Endothelial cell of umbilical vein (primary cell): ENCODE measurements around the gene PADI1. TPM values are rescaled to one million over a fixed set of nuclear protein-coding genes. Genes with fewer than 3 reads are reported as not detected.

Experiments used
- BruUV-seq: library from RNA; stranded (reverse); fragments of 400-500 nt; replicated peaks from 2 replicates; lab custom pipeline; 2021; lab: Mats Ljungman, UMichigan
- CTCF ChIA-PET: fragments of 300-600, 350-600 bp; sonication (Branson Sonifier 250); formaldehyde crosslinking; loops from one replicate; lab custom pipeline; 2021; ENCODE audit warnings: antibody characterized with exemption, inconsistent platforms; lab: Charles Lee
- POLR2A ChIA-PET: fragments of 300-600, 350-600 bp; sonication (Branson Sonifier 250); formaldehyde crosslinking; loops from one replicate; lab custom pipeline; 2021; ENCODE audit warnings: antibody characterized with exemption, inconsistent platforms; lab: Charles Lee
- DNase-seq: peaks from one replicate; pipeline ENCODE4 v3.0.0-alpha.2; 2011; ENCODE audit warnings: low read depth, low spot score
- FAIRE-seq: peaks from 2 replicates; lab custom pipeline; 2011; peaks lifted over from hg19 to GRCh38; lab: Jason Lieb, UNC
- H2AFZ ChIP-seq: 2 replicates; pipeline ENCODE4 v1.6.0; 2012; ENCODE audit warnings: low read depth, low read length, control low read depth, inconsistent platforms
- H3K27ac ChIP-seq: 2 replicates; pipeline ENCODE4 v1.5.1; 2011; ENCODE audit warnings: low read depth, mild to moderate bottlenecking, control low read depth, low read length, moderate library complexity; ENCODE audit not compliant: insufficient read depth
- H3K27me3 ChIP-seq, 2 experiments: 2 replicates each; pipeline versions ENCODE4 v1.6.0 to v1.6.1; 2011; ENCODE audit warnings: low read length in 2 of 2, mixed read lengths in 1 of 2; ENCODE audit not compliant: control insufficient read depth in 2 of 2, insufficient read depth in 2 of 2
- H3K36me3 ChIP-seq, 2 experiments: 2 replicates in 1 of 2; 3 replicates in 1 of 2; pipeline ENCODE4 v1.5.1; 2011; ENCODE audit warnings: low read length in 2 of 2, mild to moderate bottlenecking in 1 of 2, moderate library complexity in 1 of 2; ENCODE audit not compliant: control insufficient read depth in 2 of 2, insufficient read depth in 2 of 2; ENCODE audit errors: extremely low read depth in 1 of 2
- H3K4me1 ChIP-seq: 3 replicates; pipeline ENCODE4 v1.5.1; 2011; ENCODE audit warnings: mild to moderate bottlenecking, low read length; ENCODE audit not compliant: control insufficient read depth, insufficient read depth; ENCODE audit errors: extremely low read depth
- H3K4me2 ChIP-seq: 2 replicates; pipeline ENCODE4 v1.6.1; 2011; ENCODE audit warnings: low read length, control low read depth, mixed read lengths; ENCODE audit not compliant: insufficient read depth
- H3K4me3 ChIP-seq, 3 experiments: fragments of 200-600 bp in 1 of 3; sonication (generic), shearing (Covaris generic) in 1 of 3; replicated peaks in 1 of 3; 2 replicates each; pipeline ENCODE4 v1.5.1; 2011 to 2016; ENCODE audit warnings: control low read depth in 3 of 3, low read length in 3 of 3, mild to moderate bottlenecking in 2 of 3, inconsistent platforms in 1 of 3, low read depth in 1 of 3, moderate library complexity in 1 of 3; ENCODE audit not compliant: insufficient read depth in 1 of 3
- H3K79me2 ChIP-seq: 2 replicates; pipeline ENCODE4 v1.6.0; 2012; ENCODE audit warnings: low read length, inconsistent platforms; ENCODE audit not compliant: control insufficient read depth, insufficient read depth
- H3K9ac ChIP-seq: replicated peaks from 2 replicates; pipeline ENCODE3; 2011; ENCODE audit warnings: low read length, control low read depth; ENCODE audit not compliant: insufficient read depth; ENCODE audit errors: extremely low read depth
- H3K9me1 ChIP-seq: replicated peaks from 3 replicates; pipeline ENCODE4 v1.6.0; 2011; ENCODE audit warnings: mild to moderate bottlenecking, low read length; ENCODE audit not compliant: control insufficient read depth, insufficient read depth; ENCODE audit errors: extremely low read depth
- H3K9me3 ChIP-seq: replicated peaks from 2 replicates; pipeline ENCODE4 v1.5.1; 2012; ENCODE audit warnings: low read length, inconsistent platforms; ENCODE audit not compliant: control insufficient read depth, insufficient read depth
- H4K20me1 ChIP-seq: replicated peaks from 2 replicates; pipeline ENCODE3; 2011; ENCODE audit warnings: mild to moderate bottlenecking, low read length; ENCODE audit not compliant: control insufficient read depth, insufficient read depth; ENCODE audit errors: extremely low read depth
- CTCF ChIP-seq, 2 donors: IDR thresholded peaks; 1 replicate in 1 of 2; 2 replicates in 1 of 2; pipeline ENCODE4 v1.5.1; 2011; ENCODE audit warnings: low read length in 2 of 2, mild to moderate bottlenecking in 2 of 2, moderate library complexity in 2 of 2, control low read depth in 1 of 2, inconsistent platforms in 1 of 2, low read depth in 1 of 2; ENCODE audit not compliant: insufficient read depth in 1 of 2; ENCODE audit errors: extremely low read depth in 1 of 2
- EZH2 ChIP-seq: IDR thresholded peaks from 2 replicates; pipeline ENCODE4 v1.6.1; 2012; ENCODE audit warnings: borderline replicate concordance, low read depth, mild to moderate bottlenecking, moderate library complexity, low read length, inconsistent platforms; ENCODE audit not compliant: severe bottlenecking
- FOS ChIP-seq: IDR thresholded peaks from 2 replicates; pipeline ENCODE4 v1.6.1; 2011; ENCODE audit warnings: mild to moderate bottlenecking, low read length, moderate library complexity, borderline replicate concordance; ENCODE audit not compliant: insufficient read depth
- GATA2 ChIP-seq: IDR thresholded peaks from 2 replicates; pipeline ENCODE4 v1.7.0; 2011; ENCODE audit warnings: low read depth, mild to moderate bottlenecking, moderate library complexity, mixed read lengths, low read length; ENCODE audit not compliant: insufficient read length, insufficient read depth
- JUN ChIP-seq: IDR thresholded peaks from 2 replicates; pipeline ENCODE4 v1.6.1; 2011; ENCODE audit warnings: borderline replicate concordance, low read depth; ENCODE audit not compliant: insufficient read length, insufficient read depth
- MAX ChIP-seq: IDR thresholded peaks from 2 replicates; pipeline ENCODE4 v1.6.1; 2011; ENCODE audit not compliant: insufficient read depth, insufficient read length
- MYC ChIP-seq: IDR thresholded peaks from one replicate; pipeline ENCODE4 v1.6.1; 2011; ENCODE audit warnings: mild to moderate bottlenecking, low read depth, low read length
- POLR2A ChIP-seq: IDR thresholded peaks from 2 replicates; pipeline ENCODE4 v1.6.1; 2012; ENCODE audit warnings: low read depth, mild to moderate bottlenecking, control low read depth, low read length
- POLR2AphosphoS5 ChIP-seq: IDR thresholded peaks from 2 replicates; pipeline ENCODE4 v1.6.1; 2012; ENCODE audit warnings: low read depth, mild to moderate bottlenecking, control low read depth, low read length, moderate library complexity; ENCODE audit not compliant: insufficient read depth
- dilution Hi-C: fragments of 300-500 bp; cut with MboI; formaldehyde crosslinking; loops from one replicate; pipeline ENCODE4 v1.15.0; 2019; ENCODE audit warnings: low sequenced_read_pairs; ENCODE audit not compliant: extremely low pct_ligation_motif_present
- intact Hi-C: fragments of 100-400 bp; cut with micrococcal nuclease; formaldehyde crosslinking; loops from one replicate; pipeline ENCODE4 v1.10.0; 2022
- polyA plus RNA-seq, 4 experiments: library from polyadenylated mRNA; depleted of rRNA in 3 of 4; stranded (reverse) in 3 of 4; unstranded in 1 of 4; fragments of >200 nt; gene quantifications; 2 replicates each; pipeline versions ENCODE4 v1.2.1 to v1.2.3, GENCODE V29; 2011 to 2012; ENCODE audit warnings: missing spikeins in 1 of 4
- total RNA-seq: library from RNA; stranded (reverse); gene quantifications from 2 replicates; pipeline ENCODE4 v1.2.3, GENCODE V29; 2021

PADI1 gene
- total and polyA plus RNA-seq, 2 donors (not counting 3 experiments of a cell fraction or from before 2014, with no cell fraction given) = 0.01 TPM; not detected in 1

GRCh38 chr1:17229379-17229778, 24.5 kb downstream of the PADI1 start:
- CTCF ChIA-PET = interaction anchor here (1.0 to 1.9 kb wide), 2 partner anchors 17 to 103 kb away, joined by 4 to 5 read pairs; no protein-coding TSS in a partner anchor
- H3K9ac ChIP-seq = no peak overlapping the region
- peaks cover 16% of the 10 kb centered on the region for H3K4me1 ChIP-seq
- DNase-seq = no peak
- H3K36me3 ChIP-seq = no peaks in the 10 kb centered on the region
- no peaks in the 10 kb centered on the region for H3K27me3 ChIP-seq
- H3K9me3 ChIP-seq = no peaks in the 10 kb centered on the region
- no peak overlapping the region for H2AFZ ChIP-seq
- intact Hi-C loops (no loop called here), dilution Hi-C loops (no loop called here)
- H3K4me3 ChIP-seq = no peak overlapping the region
- H4K20me1 ChIP-seq = no peaks in the 10 kb centered on the region
- H3K27ac ChIP-seq = no peak overlapping the region
- no peak overlapping the region for H3K4me2 ChIP-seq
- no TSS peak for BruUV-seq
- H3K79me2 ChIP-seq = no peaks in the 10 kb centered on the region
- FAIRE-seq = no peak
- TF ChIP-seq GATA2 (no peak), POLR2A (no peak), FOS (no peak), EZH2 (no peak), MYC (no peak), CTCF (IDR thresholded peaks at IDR 0.05; ENCODE audit: extremely low read depth in 1 of 2, insufficient read depth in 1 of 2, low read depth in 1 of 2, low read length in 2 of 2) (no peak), POLR2AphosphoS5 (no peak), MAX (no peak), JUN (no peak)
- POLR2A ChIA-PET = no interaction called here
- H3K9me1 ChIP-seq = no peaks in the 10 kb centered on the region
